ENCODE data around the gene ELOVL3. TPM values are rescaled to one million over a fixed set of nuclear protein-coding genes. Genes with fewer than 3 reads are reported as not detected.

The ELOVL3 gene
- total RNA-seq, 6 experiments from 2014 or later, result not detected

GRCh38 chr10:102241444-102242117, 15.5 kb downstream of the ELOVL3 start, which contains the start of gene PITX3:
PITX3 (minus strand) TSS chr10:102241512; CDS start chr10:102232080, 9,432 bp downstream.
- no peaks in the 10 kb centered on the region for H3K27me3 ChIP-seq
- intact Hi-C loops (cut with DNase I), result no loop called here
- no peaks in the 10 kb centered on the region for H3K9me3 ChIP-seq
- no peak within 1 kb of the TSS for H3K27ac ChIP-seq
- H3K4me1 ChIP-seq, result peaks cover 0 to 20% (median 3%) of the 10 kb centered on the region in 4 donors
- TF ChIP-seq CTCF (IDR thresholded peaks at IDR 0.05), result no peak
- TF ChIP-seq POLR2A (IDR thresholded peaks at IDR 0.05), result no peak
- WGBS (ENCODE audit: insufficient coverage, low coverage, low lambda C conversion rate, missing lambda C conversion rate), result 0% methylated on average over 13 of the region's 57 CpGs
- ATAC-seq, result peak; percentile 56 to 71 (median 62)
- peak; percentile 87 to 89 (median 89) for DNase-seq
- no peaks in the 10 kb centered on the region for H3K36me3 ChIP-seq
- peak within 1 kb of the TSS; percentile 51 to 59 (median 53) for H3K4me3 ChIP-seq

GRCh38 chr10:102242118-102242485, 16.0 kb downstream of the ELOVL3 start:
- Histone ChIP-seq H3K27ac (no peak overlapping the region), H3K4me3 (peak overlapping the region; percentile 51 to 59 (median 53)), H3K4me1 (peaks cover 0 to 25% (median 5%) of the 10 kb centered on the region in 4 donors), H3K9me3 (no peaks in the 10 kb centered on the region), H3K36me3 (no peaks in the 10 kb centered on the region), H3K27me3 (no peaks in the 10 kb centered on the region)
- 32% methylated on average over 6 of the region's 7 CpGs for WGBS (ENCODE audit: insufficient coverage, low coverage, low lambda C conversion rate, missing lambda C conversion rate)
- no peak for ATAC-seq
- TF ChIP-seq CTCF (IDR thresholded peaks at IDR 0.05), result no peak
- TF ChIP-seq POLR2A (IDR thresholded peaks at IDR 0.05), result no peak
- intact Hi-C loops (cut with DNase I), result no loop called here
- DNase-seq, result no peak

GRCh38 chr10:102243309-102243708, 17.2 kb downstream of the ELOVL3 start:
- DNase-seq (no peak), ATAC-seq (no peak)
- Histone ChIP-seq H3K27ac (no peak overlapping the region), H3K36me3 (no peaks in the 10 kb centered on the region), H3K27me3 (no peaks in the 10 kb centered on the region), H3K4me1 (peaks cover 0 to 37% (median 9%) of the 10 kb centered on the region in 4 donors), H3K4me3 (no peak overlapping the region), H3K9me3 (no peaks in the 10 kb centered on the region)
- WGBS (ENCODE audit: insufficient coverage, low coverage, low lambda C conversion rate, missing lambda C conversion rate), result 57% methylated on average over 2 of the region's 2 CpGs
- TF ChIP-seq POLR2A (IDR thresholded peaks at IDR 0.05) (no peak), CTCF (IDR thresholded peaks at IDR 0.05) (no peak)
- intact Hi-C loops (cut with DNase I), result no loop called here

- WGBS (ENCODE audit: insufficient coverage, low coverage, low lambda C conversion rate, missing lambda C conversion rate), result under 1% methylated on average over 25 of the region's 47 CpGs
- Histone ChIP-seq H3K27me3 (no peaks in the 10 kb centered on the region), H3K36me3 (no peaks in the 10 kb centered on the region), H3K9me3 (no peaks in the 10 kb centered on the region), H3K4me3 (peak within 1 kb of the TSS; percentile 80 to 94 (median 93)), H3K4me1 (peaks cover 0 to 47% (median 14%) of the 10 kb centered on the region in 4 donors), H3K27ac (peak within 1 kb of the TSS; percentile 57 to 71 (median 64))
- DNase-seq, result peak; percentile 90 to 94 (median 94)
- peak; percentile 88 to 95 (median 91) for ATAC-seq
- intact Hi-C loops (cut with DNase I), result no loop called here
- peak; percentile 97 for TF ChIP-seq POLR2A (IDR thresholded peaks at IDR 0.05)
- no peak for TF ChIP-seq CTCF (IDR thresholded peaks at IDR 0.05)
Observed at GRCh38 chr10:102245082-102245931, 19.2 kb downstream of the ELOVL3 start, which contains the start of gene GBF1. GBF1 (plus strand) TSS chr10:102245532; CDS start chr10:102258939, 13,407 bp downstream.
